Mesothelial cell of epicardium (in vitro differentiated cells): ENCODE measurements around the gene FGF6. TPM values are rescaled to one million over a fixed set of nuclear protein-coding genes. Genes with fewer than 3 reads are reported as not detected.
"Not testable (repeated sequence)": the region's sequence is repeated elsewhere in the genome, so short reads cannot be mapped to it uniquely, and the experiment has no call there.

Experiments used
- DNase-seq, 2 experiments: peaks; one replicate each; pipeline ENCODE4 v3.0.0; 2021; ENCODE audit warnings: low spot score in 2 of 2; ENCODE audit not compliant: unreplicated experiment in 2 of 2
- H3K27ac Mint-ChIP-seq: 2 replicates; pipeline ENCODE4 v1.8.0; 2021; ENCODE audit warnings: mixed read lengths
- H3K27me3 Mint-ChIP-seq: 2 replicates; pipeline ENCODE4 v1.8.0; 2021; ENCODE audit warnings: low read depth, mixed read lengths
- H3K36me3 Mint-ChIP-seq: 2 replicates; pipeline ENCODE4 v1.8.0; 2021; ENCODE audit warnings: mixed read lengths
- H3K4me1 Mint-ChIP-seq: 2 replicates; pipeline ENCODE4 v1.8.0; 2021; ENCODE audit warnings: mixed read lengths
- H3K4me3 Mint-ChIP-seq: 2 replicates; pipeline ENCODE4 v1.8.0; 2021; ENCODE audit warnings: mild to moderate bottlenecking, moderate library complexity, mixed read lengths
- H3K9me3 Mint-ChIP-seq: 2 replicates; pipeline ENCODE4 v1.8.0; 2021; ENCODE audit warnings: mixed read lengths
- total RNA-seq: library from RNA; stranded (reverse); gene quantifications from 3 replicates; pipeline ENCODE4 v1.2.1, GENCODE V29; 2021
- TF ChIP-seq, protein P1 (sequence below): fragments of 200-600 bp; sonication (generic); IDR thresholded peaks from one replicate; pipeline ENCODE4 v1.5.0; 2021; ENCODE audit warnings: antibody characterized with exemption; ENCODE audit not compliant: unreplicated experiment

FGF6 gene
- total RNA-seq, 1 donor from 2014 or later: not detected

- no peaks in the 10 kb centered on the region for H3K9me3 Mint-ChIP-seq
- no peak for DNase-seq
- no peak overlapping the region for H3K4me3 Mint-ChIP-seq
- peaks cover 48% of the 10 kb centered on the region for H3K27me3 Mint-ChIP-seq
- no peaks in the 10 kb centered on the region for H3K36me3 Mint-ChIP-seq
- no peaks in the 10 kb centered on the region for H3K4me1 Mint-ChIP-seq
- H3K27ac Mint-ChIP-seq: no peak overlapping the region
- TF ChIP-seq, protein P1, sequence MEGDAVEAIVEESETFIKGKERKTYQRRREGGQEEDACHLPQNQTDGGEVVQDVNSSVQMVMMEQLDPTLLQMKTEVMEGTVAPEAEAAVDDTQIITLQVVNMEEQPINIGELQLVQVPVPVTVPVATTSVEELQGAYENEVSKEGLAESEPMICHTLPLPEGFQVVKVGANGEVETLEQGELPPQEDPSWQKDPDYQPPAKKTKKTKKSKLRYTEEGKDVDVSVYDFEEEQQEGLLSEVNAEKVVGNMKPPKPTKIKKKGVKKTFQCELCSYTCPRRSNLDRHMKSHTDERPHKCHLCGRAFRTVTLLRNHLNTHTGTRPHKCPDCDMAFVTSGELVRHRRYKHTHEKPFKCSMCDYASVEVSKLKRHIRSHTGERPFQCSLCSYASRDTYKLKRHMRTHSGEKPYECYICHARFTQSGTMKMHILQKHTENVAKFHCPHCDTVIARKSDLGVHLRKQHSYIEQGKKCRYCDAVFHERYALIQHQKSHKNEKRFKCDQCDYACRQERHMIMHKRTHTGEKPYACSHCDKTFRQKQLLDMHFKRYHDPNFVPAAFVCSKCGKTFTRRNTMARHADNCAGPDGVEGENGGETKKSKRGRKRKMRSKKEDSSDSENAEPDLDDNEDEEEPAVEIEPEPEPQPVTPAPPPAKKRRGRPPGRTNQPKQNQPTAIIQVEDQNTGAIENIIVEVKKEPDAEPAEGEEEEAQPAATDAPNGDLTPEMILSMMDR: no peak
Observed at GRCh38 chr12:4471256-4471655, 25.6 kb upstream of the FGF6 start.

GRCh38 chr12:4468994-4469393 is 23.4 kb upstream of the FGF6 start:
- Mint-ChIP-seq H3K27me3 (peaks cover 52% of the 10 kb centered on the region), H3K36me3 (no peaks in the 10 kb centered on the region), H3K27ac (no peak overlapping the region), H3K4me3 (no peak overlapping the region), H3K9me3 (no peaks in the 10 kb centered on the region), H3K4me1 (no peaks in the 10 kb centered on the region)
- TF ChIP-seq, protein P1: no peak
- no peak for DNase-seq

DNA sequence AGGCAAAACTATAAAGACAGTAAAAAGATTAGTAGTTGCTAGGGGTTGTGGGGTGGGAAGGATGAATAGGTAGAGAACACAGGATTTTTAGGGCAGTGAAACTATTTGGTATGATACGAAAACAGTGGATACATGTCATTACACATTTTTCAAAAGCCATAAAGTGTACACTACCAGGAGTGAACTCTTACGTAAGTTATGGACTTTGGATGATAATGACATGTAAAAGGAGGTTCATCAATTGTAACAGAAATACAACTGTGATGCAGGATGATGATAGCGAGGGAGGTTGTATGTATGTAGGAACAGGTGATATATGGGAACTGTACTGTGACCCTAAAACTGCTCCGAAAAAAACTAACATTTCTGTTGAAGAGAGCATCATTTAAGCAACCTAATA is 15.1 kb upstream of the FGF6 start:
- Mint-ChIP-seq H3K4me1 (no peaks in the 10 kb centered on the region), H3K9me3 (peaks cover 4% of the 10 kb centered on the region), H3K36me3 (no peaks in the 10 kb centered on the region), H3K4me3 (no peak overlapping the region), H3K27ac (no peak overlapping the region), H3K27me3 (peaks cover 41% of the 10 kb centered on the region)
- TF ChIP-seq, protein P1: no peak
- DNase-seq: no peak

GRCh38 chr12:4455849-4456248 is 10.2 kb upstream of the FGF6 start:
- H3K4me1 Mint-ChIP-seq, H3K27ac Mint-ChIP-seq, H3K36me3 Mint-ChIP-seq: not testable (repeated sequence)

DNA sequence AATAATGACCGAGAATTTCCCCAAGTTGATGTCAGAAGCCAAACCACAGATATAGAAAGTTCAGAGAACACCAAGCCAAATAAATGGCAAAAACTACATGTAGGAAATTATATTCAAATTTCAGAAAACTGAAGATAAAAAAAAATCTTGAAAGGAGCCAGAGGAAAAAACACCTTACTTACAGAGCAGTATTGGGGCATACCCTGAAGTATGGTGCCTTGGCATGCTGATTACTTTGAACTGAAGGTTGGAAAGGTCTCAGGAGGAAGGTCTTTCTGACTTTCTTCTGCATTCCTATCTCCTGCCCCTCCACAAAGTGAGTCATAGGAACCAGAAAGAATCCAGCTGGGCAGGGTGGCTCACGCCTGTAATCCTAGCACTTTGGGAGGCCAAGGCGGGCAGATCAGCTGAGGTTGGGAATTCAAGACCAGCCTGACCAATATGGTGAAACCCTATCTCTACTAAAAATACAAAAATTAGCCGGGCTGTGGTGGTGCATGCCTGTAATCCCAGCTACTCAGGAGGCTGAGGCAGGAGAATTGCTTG is 8.8 kb upstream of the FGF6 start:
- Mint-ChIP-seq H3K36me3 (no peaks in the 10 kb centered on the region), H3K27ac (no peak overlapping the region), H3K27me3 (peaks cover 26% of the 10 kb centered on the region), H3K4me1 (peaks cover 11% of the 10 kb centered on the region), H3K9me3 (peaks cover 17% of the 10 kb centered on the region), H3K4me3 (no peak overlapping the region)
- no peak for DNase-seq
- TF ChIP-seq, protein P1: no peak

More at GRCh38 chr12:4455849-4456248, 10.2 kb upstream of the FGF6 start:
- H3K4me3 Mint-ChIP-seq, DNase-seq: not testable (repeated sequence)
- Mint-ChIP-seq H3K27me3 (peaks cover 27% of the 10 kb centered on the region), H3K9me3 (peaks cover 17% of the 10 kb centered on the region)

GRCh38 chr12:4451694-4452093 is 6.1 kb upstream of the FGF6 start:
- Mint-ChIP-seq H3K4me3 (no peak overlapping the region), H3K27me3 (peaks cover 20% of the 10 kb centered on the region)

More at GRCh38 chr12:4451694-4452093, 6.1 kb upstream of the FGF6 start:
- Mint-ChIP-seq H3K36me3 (no peaks in the 10 kb centered on the region), H3K27ac (no peak overlapping the region), H3K9me3 (peaks cover 17% of the 10 kb centered on the region), H3K4me1 (peaks cover 11% of the 10 kb centered on the region)
- TF ChIP-seq, protein P1: no peak
- no peak for DNase-seq
